GM12865 (cell line): ENCODE results near the gene TMEM43.

Experiments
- DNase-seq: peaks from one replicate; pipeline ENCODE4 v3.0.0; 2010; ENCODE audit warnings: low read depth
- H3K4me3 ChIP-seq: 2 replicates; pipeline ENCODE4 v1.5.1; 2011; ENCODE audit warnings: mild to moderate bottlenecking, low read depth, low read length, control low read depth
- TF ChIP-seq, protein P1 (sequence below): IDR thresholded peaks from 2 replicates; pipeline ENCODE4 v1.5.1; 2011; ENCODE audit warnings: low read length, control low read depth, low read depth, inconsistent platforms; ENCODE audit not compliant: insufficient read depth; ENCODE audit errors: missing control alignments

The TMEM43 gene

DNA sequence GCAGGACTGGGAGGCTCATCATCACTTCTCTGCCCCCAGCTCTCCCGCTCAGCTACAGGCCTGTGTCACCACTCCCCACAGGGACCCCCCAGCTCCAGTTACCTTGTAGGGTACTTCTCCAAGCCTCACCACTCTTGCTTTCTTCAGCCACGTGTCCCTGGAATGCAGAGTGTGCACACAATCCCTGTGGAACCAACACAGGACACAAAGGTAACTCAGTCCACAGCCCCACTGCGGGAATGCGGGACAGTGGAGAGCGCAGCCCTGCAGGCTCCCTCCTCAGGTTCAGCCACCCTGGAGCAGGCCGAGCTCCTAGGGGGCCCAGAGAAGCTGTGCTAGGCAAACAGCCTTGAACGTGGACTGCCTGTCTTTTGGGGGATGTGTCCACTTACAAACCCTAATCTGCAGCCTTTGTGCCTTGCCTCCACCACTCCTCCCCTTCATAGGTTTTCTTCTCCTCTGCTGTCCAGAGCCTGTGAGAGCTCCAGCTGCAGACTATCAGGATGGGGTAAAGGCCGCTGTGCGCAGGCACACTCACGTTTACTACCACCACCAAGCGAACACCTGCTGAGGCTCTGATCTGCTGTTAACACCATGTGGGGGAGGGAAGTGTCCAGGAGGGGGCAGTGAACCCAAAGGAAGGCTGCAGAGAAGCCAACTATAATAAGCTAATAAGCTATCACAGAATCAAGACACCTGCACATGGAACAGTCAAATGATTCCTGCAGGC lies 27.5 kb downstream of the TMEM43 start:
- TF ChIP-seq, protein P1, sequence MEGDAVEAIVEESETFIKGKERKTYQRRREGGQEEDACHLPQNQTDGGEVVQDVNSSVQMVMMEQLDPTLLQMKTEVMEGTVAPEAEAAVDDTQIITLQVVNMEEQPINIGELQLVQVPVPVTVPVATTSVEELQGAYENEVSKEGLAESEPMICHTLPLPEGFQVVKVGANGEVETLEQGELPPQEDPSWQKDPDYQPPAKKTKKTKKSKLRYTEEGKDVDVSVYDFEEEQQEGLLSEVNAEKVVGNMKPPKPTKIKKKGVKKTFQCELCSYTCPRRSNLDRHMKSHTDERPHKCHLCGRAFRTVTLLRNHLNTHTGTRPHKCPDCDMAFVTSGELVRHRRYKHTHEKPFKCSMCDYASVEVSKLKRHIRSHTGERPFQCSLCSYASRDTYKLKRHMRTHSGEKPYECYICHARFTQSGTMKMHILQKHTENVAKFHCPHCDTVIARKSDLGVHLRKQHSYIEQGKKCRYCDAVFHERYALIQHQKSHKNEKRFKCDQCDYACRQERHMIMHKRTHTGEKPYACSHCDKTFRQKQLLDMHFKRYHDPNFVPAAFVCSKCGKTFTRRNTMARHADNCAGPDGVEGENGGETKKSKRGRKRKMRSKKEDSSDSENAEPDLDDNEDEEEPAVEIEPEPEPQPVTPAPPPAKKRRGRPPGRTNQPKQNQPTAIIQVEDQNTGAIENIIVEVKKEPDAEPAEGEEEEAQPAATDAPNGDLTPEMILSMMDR, result peak; percentile 15
- H3K4me3 ChIP-seq, result no peak overlapping the region
- no peak for DNase-seq

DNA sequence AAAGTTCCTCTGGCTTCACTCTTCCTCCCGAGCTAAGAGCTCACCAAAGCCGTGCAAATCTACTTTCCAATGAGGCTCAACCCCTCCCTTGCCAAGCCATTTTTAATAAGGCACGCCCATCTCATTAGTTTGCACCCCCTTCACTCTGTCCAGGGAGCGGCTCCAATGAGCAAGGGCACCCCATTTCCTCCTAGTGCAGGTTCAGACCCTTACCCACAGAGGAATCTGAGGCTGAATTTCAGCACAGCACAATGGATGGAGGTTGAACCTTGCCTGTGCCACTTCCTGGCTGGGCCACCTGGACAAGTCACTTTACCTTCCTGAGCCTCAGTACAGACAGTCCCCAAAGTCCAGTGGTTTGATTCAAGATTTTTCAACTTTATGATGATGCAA lies 28.1 kb downstream of the TMEM43 start:
- no peak for DNase-seq
- H3K4me3 ChIP-seq, result no peak overlapping the region
- TF ChIP-seq, protein P1, result no peak

DNA sequence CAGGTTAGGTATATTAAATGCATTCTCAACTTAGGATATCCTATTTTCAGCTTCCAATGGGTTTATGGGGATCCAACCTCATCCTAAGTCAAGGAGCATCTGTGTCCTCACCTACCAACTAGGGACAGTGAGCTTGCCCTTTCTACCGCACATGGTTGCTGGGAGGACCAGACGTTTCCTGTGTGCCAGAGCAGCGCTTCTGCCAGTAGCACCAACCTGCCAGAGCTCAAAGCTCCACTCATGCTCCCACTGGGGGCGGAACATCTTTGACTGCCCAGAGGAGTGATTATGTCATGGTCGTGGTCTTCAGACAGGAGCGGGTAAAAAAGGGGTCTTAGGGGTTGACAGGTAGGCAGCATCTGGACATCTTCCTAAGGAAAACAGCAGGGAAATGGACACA lies 28.8 kb downstream of the TMEM43 start:
- TF ChIP-seq, protein P1, result no peak
- no peak for DNase-seq

DNA sequence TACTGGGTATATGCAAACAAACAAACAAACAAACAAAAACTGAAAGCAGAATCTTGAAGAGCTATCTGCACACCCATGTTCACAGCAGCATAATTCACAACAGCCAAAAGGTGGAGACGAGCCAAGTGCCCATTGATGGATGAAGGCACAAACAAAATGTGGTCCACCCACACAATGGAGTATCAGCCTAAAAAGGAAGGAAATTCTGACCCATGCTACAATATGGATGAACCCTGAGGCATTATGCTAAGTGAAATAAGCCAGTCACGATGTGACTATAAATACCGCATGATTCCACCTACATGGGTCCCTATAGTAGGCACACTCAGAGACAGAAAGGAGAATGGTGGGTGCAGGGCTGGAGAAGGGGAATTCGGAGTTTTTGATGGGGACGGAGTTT lies 29.4 kb downstream of the TMEM43 start:
- no peak overlapping the region for H3K4me3 ChIP-seq
- TF ChIP-seq, protein P1, result no peak
- DNase-seq, result no peak

More for the DNA sequence above, 28.8 kb downstream of the TMEM43 start:
- no peak overlapping the region for H3K4me3 ChIP-seq

DNA sequence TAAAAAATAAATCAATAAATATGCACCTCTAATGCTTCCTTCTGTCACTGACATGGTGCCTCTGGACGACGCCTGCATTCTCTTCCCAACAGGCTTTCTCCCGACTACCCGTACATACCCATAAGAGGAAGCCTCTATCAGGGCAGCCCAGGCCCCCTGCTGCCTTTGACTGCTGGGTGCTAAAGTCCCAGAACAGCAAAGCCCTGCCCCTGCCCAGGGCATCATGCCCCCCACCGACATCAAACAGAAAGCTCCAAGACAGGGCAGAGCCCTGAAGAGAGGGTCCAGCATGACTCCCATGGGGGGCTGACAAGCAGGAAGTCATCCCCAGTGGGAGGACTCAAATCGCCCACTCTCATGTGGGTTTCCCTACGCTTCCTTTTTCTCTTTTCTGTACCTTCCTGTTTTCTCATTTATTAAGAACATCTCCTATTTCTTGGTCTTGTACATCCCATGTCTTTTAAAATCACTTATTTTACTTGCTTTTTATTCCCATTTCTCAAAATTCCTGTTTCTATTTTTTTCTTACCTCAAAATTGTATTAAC lies 30.1 kb downstream of the TMEM43 start:
- TF ChIP-seq, protein P1, result no peak
- no peak for DNase-seq
- no peak overlapping the region for H3K4me3 ChIP-seq

DNA sequence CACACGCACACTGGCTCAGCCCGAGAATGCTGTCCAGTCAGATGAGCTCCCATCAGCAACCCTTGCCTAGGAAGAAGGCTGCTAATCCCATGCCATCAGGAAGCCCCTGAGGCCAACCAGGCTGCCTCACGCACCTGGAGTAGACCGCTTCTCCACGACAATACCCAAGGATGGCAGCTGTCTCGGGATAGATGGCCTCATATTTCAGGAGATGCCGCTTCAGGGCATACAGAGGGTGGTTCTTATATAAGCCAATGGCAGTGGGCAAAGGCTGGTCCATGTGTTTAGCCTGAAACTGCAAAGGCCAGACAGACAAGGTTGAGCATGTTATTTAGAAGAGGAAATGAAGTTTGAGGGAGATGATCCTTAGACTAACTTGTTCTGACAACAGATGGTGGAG lies 31.3 kb downstream of the TMEM43 start:
- no peak overlapping the region for H3K4me3 ChIP-seq
- DNase-seq, result no peak
- TF ChIP-seq, protein P1, result no peak

DNA sequence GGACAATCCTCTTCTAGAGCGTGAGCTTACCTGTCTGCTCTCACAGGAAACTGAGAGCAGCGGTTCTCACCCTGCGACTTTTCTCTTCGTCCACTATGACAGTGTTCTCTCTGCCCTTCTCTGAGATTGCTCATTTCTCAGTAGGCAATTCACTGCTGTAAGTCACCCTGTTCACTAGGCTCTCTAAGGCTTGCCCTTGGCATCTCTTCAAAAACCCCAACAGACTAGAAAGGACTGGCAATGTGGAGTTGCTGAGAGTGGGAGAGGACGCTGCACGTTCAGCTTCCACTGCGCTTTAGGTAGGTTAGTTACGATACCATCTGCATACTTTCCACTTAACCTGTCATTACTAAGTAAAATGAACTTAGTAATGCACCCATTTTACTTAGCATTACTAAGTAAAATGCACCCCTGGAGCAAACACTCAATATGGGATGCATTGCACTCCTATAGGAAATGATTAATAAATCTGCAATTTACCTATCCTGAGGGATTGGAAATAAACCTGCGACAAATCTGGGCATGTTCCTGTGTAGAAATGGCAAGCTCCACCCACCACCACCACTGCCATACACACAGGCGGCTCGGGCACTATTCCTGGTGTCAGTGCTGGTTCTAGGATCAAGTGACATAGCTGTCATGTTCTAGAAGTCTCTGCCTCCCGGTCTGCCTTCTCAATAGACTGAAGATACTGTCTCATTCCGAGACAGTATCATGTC lies 32.1 kb downstream of the TMEM43 start:
- TF ChIP-seq, protein P1, result no peak
- H3K4me3 ChIP-seq, result no peak overlapping the region
- no peak for DNase-seq
